PFSK-1 (cell line): ENCODE measurements around the gene HAX1.

Experiments
- FOXP2 ChIP-seq: optimal IDR thresholded peaks from 2 replicates; pipeline ENCODE3; 2011; ENCODE audit warnings: borderline replicate concordance, control low read depth, inconsistent platforms; ENCODE audit not compliant: insufficient read depth; ENCODE audit errors: extremely low read length, extremely low read depth
- POLR2AphosphoS5 ChIP-seq: IDR thresholded peaks from 2 replicates; pipeline ENCODE4 v1.6.1; 2012; ENCODE audit warnings: low read depth, mild to moderate bottlenecking, control low read depth, low read length, moderate library complexity
- SIN3A ChIP-seq: IDR thresholded peaks from 2 replicates; pipeline ENCODE4 v1.6.1; 2012; ENCODE audit warnings: mild to moderate bottlenecking, low read length, moderate library complexity, borderline replicate concordance; ENCODE audit not compliant: insufficient read depth
- TAF1 ChIP-seq: IDR thresholded peaks from 2 replicates; pipeline ENCODE4 v1.6.1; 2012; ENCODE audit warnings: low read length, control low read depth, borderline replicate concordance; ENCODE audit not compliant: insufficient read depth
- TF ChIP-seq, protein P1 (sequence below), 2 experiments: IDR thresholded peaks; 2 replicates each; pipeline versions ENCODE4 v1.6.1 to v1.8.0; 2011 to 2012; ENCODE audit warnings: low read depth in 2 of 2, low read length in 2 of 2, control low read depth in 1 of 2, inconsistent platforms in 1 of 2, mild to moderate bottlenecking in 1 of 2, moderate library complexity in 1 of 2; ENCODE audit not compliant: insufficient read depth in 1 of 2

DNA sequence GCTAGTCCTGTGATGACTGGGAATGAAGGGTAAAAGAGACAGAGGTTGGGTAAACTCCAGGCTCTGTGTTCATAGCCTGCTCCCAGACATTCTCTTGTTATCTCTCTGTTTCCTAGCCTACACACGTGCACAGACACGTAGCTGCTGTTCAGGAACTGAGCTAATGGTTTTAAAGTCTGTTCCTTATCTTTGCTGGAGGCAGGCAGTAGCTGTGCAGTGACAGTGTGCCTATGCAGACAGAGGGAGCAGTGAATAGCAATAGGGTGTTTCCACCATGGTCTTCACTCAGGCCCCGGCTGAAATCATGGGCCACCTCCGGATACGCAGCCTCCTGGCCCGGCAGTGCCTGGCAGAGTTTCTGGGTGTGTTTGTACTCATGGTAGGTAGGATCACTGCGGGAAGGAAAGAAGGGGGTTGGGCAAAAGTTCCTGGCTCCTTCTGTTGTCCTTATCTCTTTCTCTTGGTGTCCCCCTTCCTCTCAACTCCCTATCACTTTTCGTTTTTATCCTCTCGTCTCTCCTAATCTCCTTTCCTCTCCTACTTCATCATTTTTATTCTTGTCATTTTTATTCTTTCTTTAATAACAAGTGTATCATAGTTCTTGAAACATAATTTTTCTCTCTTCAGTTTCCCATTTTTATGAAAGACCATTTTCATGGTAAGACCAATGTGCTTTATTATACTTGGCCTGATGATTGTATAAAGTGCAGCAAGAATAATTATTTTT lies 48.6 kb downstream of the HAX1 start, which contains the start of gene AQP10:
- TF ChIP-seq, protein P1, sequence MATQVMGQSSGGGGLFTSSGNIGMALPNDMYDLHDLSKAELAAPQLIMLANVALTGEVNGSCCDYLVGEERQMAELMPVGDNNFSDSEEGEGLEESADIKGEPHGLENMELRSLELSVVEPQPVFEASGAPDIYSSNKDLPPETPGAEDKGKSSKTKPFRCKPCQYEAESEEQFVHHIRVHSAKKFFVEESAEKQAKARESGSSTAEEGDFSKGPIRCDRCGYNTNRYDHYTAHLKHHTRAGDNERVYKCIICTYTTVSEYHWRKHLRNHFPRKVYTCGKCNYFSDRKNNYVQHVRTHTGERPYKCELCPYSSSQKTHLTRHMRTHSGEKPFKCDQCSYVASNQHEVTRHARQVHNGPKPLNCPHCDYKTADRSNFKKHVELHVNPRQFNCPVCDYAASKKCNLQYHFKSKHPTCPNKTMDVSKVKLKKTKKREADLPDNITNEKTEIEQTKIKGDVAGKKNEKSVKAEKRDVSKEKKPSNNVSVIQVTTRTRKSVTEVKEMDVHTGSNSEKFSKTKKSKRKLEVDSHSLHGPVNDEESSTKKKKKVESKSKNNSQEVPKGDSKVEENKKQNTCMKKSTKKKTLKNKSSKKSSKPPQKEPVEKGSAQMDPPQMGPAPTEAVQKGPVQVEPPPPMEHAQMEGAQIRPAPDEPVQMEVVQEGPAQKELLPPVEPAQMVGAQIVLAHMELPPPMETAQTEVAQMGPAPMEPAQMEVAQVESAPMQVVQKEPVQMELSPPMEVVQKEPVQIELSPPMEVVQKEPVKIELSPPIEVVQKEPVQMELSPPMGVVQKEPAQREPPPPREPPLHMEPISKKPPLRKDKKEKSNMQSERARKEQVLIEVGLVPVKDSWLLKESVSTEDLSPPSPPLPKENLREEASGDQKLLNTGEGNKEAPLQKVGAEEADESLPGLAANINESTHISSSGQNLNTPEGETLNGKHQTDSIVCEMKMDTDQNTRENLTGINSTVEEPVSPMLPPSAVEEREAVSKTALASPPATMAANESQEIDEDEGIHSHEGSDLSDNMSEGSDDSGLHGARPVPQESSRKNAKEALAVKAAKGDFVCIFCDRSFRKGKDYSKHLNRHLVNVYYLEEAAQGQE (IDR thresholded peaks at IDR 0.05; ENCODE audit: insufficient read depth in 1 of 2, low read depth in 2 of 2, low read length in 2 of 2) = no peak
- TF ChIP-seq POLR2AphosphoS5 (no peak), TAF1 (no peak), SIN3A (no peak), FOXP2 (no peak)
